HG02763 (cell line): Measurements from ENCODE around the gene DDTL.

Source experiments
- ATAC-seq: cut with Tn5 transposase; IDR thresholded peaks from one replicate; pipeline ENCODE4 v1.9.1; 2021; ENCODE audit warnings: mild to moderate bottlenecking, moderate library complexity; ENCODE audit not compliant: unreplicated experiment

The DDTL gene

DNA sequence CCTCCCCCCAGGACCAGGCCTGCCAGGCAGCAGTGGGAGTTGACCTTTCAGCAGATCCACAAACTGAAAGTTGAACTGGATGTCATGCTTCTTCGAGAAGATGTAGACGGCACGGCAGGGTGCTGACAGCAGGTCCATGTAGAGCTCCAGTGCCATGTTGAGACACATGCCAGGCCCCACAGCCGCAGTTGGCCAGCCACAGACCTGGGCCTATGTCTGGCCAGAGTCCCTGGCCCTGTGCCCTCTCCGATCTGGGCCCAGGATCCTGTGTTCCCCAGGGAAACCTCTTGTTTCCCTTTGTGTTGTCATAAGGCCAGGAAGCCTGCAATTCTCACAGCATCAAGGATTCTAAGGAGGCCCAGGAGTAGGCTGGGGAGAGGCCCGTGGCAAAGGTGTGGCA is 38.5 kb downstream of the DDTL start, which contains the start of gene GSTT4:
GSTT4 (minus strand) TSS at position 253 of the 400 bp plus-strand sequence; CDS start at position 156, 97 bp downstream.
- ATAC-seq = no peak

DNA sequence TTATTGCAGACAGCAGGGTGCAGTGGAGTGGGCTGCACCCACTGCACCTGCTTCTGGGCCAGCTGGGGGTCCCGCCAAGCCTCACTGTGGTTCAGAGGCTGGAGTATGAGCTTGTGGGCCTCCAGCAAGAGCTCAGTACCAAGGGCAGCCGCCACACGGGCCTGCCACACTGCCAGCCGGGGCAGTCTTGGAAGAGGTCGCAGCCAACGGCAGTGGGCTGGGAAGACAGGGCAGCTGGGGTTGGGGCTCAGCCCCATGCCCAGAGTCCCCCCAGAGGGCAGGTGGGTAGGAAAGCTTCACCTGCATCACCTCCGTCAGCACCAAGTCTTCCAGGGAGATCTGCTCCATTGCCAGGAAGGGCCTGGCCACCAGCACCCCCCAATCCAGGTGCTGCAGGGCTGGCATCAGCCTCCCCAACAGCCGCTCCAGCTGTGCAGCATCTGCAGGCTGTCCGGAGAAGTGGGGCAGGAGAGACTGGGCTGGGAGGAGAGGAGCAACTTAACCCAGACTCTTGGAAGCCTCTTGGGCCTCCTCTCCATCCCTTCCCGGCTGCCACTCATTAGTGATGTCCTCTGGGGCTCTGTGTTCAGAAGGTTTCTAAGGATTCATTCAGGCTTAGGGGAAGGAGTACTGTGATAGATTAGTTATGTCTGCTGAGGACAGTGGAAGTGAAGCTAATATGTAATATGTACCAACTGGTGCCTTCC is 39.7 kb downstream of the DDTL start:
- ATAC-seq = no peak

DNA sequence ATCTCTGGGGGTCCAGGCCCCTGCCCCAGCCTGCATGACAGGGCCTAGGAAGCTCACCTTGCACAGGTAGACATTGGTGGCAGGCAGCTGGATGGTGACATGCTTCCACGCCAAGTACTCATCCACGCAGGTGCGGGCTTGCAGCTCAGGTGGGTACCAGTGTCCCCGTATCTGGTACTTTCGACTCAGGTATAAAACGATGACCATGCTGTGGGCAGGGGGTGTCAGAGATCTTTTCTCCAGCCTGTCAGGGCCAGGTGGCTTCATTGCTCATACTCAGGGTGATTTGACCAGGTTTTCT is 40.2 kb downstream of the DDTL start:
- ATAC-seq = no peak

DNA sequence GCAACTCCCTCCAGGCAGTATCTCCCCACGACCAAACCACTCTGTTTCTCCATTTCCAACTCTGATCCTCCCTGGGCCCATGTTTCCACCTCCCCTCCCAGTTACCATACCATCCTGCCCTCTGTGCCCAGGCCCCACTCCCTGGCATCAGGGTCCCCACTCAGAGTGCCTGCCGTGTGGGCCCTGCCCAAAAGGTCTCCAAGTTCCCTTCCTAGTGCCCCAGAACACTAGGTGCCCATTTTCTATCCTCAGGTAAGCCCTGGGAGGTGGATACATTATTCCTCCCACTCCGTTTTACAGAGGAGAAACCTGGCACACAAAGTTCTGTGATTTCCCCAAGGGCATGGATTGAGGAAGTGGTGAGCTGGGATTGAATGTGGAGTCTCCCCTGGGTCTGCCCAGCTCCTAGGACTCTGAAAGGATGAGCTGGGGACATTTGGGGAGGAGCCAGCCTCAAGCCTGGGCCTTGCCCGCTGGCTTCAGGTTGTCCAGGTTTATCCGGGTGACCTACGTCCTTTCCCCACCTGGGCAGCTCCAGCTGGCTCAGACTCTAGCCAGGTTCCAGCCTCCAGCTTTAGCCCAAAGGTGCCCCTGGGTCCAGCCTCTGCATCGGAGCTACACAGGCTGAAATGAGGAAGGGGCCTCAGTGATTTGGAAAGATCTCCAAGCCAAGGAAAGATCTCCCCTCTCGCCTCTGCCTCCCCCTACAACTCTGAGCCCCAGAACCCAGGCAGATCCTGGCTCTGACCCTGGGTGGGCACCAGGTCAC is 40.7 kb downstream of the DDTL start:
- ATAC-seq = no peak

DNA sequence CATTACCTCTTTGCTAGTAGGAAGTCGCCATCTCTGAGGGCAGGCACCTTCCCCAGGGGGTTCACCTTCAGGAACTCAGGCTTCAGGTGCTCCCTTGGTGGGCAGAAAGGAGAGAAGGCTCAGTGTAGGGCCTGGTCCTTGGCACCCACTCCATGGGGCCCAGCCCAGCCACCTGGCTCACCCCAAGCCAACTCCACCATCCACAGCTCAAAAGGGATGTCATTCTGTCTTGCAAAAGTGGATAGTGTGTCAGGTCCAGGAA is 41.3 kb downstream of the DDTL start:
- ATAC-seq = no peak

GRCh38 chr22:24008381-24009226 is 41.9 kb downstream of the DDTL start:
- no peak for ATAC-seq

GRCh38 chr22:24009227-24010017 is 42.7 kb downstream of the DDTL start:
- ATAC-seq = no peak

- no peak for ATAC-seq
Measured at GRCh38 chr22:24010018-24010391, 43.3 kb downstream of the DDTL start.

DNA sequence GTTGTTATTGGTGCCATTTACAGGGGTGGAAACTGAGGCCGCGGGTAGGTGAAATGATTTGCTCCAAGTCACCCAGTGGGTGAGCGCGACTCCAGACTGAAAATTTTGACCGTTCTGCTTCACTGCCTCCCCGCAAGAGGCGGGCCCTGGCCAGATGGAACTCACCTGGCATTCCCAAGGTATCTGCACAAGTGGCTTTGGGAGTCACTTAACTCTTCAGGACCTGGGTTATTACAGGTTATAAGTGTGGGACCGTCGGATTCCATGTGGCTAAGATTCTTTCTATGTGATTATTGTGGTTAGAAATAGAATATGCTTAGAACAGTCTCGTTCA is 45.0 kb downstream of the DDTL start:
- ATAC-seq = no peak

DNA sequence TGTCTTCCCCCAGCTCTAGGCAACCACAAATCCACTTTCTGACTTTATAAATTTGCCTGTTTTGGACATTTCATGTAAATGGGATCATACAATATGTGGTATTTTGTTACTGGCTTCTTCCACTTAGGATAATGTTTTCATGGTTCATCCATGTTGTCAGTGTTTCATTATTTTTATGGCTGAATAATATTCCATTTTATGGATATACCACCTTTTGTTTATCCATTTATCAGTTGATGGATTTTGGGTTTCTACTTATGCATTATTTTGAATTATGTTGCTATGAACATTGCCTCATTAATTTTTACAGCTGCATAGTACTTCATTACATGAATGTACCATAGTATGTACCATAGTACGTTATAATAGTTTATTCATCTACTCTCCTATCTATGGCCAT is 49.5 kb downstream of the DDTL start:
- no peak for ATAC-seq

GRCh38 chr22:24021304-24021703 is 54.6 kb downstream of the DDTL start:
- ATAC-seq = no peak
